Esophagus mucosa (tissue), 1 donor: Measurements from ENCODE around the gene PDSS2. TPM values are rescaled to one million over a fixed set of nuclear protein-coding genes. Genes with fewer than 3 reads are reported as not detected.
"Not testable (repeated sequence)": the region's sequence is repeated elsewhere in the genome, so short reads cannot be mapped to it uniquely, and the experiment has no call there.

ENCODE experiments used
- ATAC-seq: fragments of 200-7000 bp; cut with Tn5 transposase; one replicate; pipeline ENCODE4 v1.9.1; 2020
- total RNA-seq: library from RNA; stranded (reverse); gene quantifications from one replicate; pipeline ENCODE4 v1.2.4, GENCODE V29; 2023
- donor health status: DM: yes; HTN: yes; CAD: no.

Gene PDSS2
- 13.2 TPM for total RNA-seq

DNA sequence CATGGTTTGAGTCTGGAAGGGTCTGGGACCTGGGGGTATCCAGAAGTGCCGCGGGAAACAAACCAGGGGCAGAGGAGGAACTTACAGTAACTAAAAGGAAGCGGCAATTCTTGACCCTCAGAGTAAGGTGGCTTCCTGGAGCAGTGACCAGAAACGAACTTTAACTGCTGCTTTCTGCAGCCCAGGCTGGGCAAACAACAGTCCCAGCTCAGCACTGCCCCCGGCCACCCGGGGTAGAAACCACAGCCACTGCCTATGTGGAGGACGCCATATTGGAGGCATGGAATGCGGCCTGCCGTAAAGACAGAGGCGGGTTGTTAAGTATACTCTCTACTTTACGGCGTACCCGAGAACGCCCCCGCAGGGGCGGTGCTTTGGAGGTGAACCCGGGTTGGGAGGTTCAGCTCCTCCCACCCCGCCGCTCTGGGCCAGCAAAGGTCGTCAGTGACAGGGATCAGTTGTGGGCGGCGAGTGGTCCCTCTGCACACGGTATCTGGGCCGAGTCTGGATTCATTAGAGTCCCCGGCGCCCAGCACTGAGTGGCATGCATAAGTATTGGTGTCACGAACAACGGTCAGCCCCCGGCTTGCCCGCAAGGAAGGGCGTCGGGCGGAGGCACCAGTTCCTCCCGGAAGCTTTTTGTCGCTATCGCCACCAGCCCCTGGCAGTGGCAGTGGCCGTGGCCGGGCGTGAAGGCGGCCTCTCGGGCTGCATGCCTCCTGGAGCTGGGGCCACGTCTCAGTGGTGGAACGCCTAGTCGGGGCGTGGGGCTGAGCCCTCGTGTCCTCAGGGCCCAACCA lies at the start of gene PDSS2:
TSS of gene PDSS2 (minus strand) at position 282 of the 800 bp plus-strand sequence. CDS start at position 3, 279 bp downstream.
- ATAC-seq, result peak; percentile 100

- ATAC-seq, result no peak
Measured at GRCh38 chr6:107506145-107506544, 46.8 kb upstream of the PDSS2 start.

GRCh38 chr6:107504270-107505026 lies 45.1 kb upstream of the PDSS2 start:
- no peak for ATAC-seq

DNA sequence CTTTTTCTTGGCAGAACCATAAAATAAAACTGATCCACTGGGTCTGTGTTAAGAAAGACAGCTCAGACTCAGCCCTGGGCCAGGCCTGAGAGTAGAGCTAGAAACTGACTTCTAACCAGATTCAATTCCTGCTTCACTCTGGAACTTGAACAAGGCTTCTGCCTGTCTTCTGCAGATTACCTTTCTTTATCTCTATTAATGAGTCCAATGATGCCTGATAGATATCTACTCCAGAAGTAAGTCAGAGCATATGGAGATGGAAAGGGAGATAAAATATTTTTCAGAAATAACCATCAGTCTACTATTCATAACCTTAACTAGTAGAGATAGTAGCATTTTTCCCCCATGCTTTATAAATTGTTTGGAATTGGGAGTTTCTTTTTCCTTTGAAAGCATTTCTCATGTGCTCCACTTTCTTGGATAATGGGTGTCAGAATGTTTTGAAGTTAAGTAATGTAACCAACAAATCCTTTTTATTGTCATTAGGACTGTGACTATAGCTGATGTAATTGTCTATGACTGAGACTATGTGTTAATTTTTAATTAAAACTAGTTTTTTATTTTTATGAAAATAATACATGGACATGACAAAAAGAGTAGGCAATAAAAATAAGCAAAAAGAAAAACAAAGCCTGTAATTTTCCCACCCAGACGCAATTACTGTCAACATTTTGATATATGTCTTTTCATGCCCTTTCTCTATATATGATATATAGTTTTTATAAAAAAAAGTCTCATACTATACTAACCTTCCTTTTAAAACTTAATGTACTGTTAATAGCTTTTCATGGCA lies 37.7 kb upstream of the PDSS2 start:
- ATAC-seq, result no peak

DNA sequence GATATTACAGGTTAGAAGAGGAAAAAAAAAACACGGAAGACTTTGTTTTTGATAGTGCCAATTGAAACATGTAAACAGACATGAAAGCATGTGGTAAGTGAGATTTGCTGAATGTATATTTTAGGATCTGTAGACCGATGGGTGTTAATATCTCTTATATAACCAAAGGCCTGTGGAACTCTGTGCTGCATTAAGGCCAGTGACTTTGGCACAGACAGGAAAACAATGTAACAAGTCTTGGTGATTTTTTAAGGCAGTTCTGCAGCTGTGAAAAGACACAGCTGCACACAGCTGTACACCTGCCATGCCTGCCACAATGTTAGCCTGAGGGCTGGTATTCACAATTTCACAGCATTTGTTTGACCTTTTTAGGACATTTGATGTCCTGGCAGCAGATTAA lies 36.6 kb upstream of the PDSS2 start:
- ATAC-seq, result no peak

DNA sequence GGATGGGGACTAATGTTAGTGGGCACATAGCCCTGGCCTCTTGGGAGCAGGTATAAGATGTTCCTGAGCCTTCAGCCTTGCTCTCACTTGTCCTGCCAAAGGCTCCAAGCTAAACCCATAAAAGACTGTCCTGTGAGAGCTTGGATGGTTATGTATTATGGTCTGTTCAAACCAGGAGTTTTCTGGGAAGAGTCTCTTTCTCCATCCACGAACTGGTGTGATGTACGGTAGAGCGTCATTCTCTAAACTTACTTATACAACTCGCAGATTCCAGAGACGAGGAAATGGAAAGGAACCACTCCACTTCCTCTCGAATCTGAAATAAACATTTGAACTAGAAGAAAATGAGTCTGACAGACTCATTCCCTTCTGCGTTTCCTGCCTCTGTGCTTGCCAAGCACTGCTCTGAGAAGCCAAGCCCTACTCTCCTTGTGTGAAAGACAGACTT lies 35.9 kb upstream of the PDSS2 start:
- ATAC-seq, result no peak

GRCh38 chr6:107493158-107494057 lies 34.0 kb upstream of the PDSS2 start:
- no peak for ATAC-seq

- no peak for ATAC-seq
Measured at GRCh38 chr6:107491760-107492660, 32.6 kb upstream of the PDSS2 start.

DNA sequence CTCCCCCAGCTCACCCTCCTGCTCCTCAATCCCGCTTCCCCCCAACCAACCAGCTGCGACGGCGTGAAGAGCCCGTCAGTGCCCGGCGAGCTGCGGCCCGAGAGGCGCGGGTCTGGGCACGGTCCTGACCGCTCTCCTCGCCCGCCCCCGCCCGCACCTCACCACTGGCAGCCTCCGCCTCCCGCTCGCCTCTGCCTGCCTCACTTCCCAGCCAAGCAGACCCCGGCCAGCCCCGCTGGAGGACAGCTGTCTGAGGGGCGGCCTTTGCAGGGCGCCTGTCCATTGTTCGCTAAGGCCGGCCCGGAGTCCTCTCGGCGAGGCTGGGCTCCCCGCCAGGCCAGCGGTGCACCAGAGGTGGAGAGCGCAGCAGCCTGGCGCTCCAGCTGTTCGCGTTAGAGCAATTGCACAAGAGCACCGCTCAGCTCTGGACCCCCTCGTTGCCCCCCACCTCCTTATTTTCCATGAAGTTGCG lies 31.8 kb upstream of the PDSS2 start:
- ATAC-seq, result no peak

DNA sequence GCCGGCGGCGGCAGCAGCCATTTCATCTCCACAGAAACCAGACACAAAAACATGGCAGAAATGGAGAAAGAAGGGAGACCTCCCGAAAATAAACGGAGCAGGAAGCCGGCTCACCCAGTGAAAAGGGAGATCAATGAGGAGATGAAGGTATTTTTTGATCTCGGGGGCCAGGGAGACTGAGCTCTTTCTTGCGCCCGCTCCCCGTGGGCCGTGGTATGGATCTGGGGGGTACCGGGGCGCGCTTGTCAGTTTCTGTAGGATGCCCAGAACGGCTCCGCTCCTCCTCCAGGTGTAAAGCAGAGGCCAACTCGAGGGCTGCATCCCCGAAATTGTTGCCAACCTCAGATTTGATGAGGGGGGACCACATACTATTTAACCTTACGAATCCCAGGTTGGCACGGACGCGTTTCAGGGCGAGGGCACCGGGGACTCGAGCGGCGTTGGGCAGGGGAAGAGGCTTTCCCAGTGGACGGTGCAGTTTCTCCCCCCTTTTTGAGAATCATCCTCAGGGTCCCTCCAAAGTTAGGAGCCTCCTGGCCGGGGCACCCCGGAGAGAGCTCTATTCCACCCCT lies 31.3 kb upstream of the PDSS2 start:
- ATAC-seq, result no peak

DNA sequence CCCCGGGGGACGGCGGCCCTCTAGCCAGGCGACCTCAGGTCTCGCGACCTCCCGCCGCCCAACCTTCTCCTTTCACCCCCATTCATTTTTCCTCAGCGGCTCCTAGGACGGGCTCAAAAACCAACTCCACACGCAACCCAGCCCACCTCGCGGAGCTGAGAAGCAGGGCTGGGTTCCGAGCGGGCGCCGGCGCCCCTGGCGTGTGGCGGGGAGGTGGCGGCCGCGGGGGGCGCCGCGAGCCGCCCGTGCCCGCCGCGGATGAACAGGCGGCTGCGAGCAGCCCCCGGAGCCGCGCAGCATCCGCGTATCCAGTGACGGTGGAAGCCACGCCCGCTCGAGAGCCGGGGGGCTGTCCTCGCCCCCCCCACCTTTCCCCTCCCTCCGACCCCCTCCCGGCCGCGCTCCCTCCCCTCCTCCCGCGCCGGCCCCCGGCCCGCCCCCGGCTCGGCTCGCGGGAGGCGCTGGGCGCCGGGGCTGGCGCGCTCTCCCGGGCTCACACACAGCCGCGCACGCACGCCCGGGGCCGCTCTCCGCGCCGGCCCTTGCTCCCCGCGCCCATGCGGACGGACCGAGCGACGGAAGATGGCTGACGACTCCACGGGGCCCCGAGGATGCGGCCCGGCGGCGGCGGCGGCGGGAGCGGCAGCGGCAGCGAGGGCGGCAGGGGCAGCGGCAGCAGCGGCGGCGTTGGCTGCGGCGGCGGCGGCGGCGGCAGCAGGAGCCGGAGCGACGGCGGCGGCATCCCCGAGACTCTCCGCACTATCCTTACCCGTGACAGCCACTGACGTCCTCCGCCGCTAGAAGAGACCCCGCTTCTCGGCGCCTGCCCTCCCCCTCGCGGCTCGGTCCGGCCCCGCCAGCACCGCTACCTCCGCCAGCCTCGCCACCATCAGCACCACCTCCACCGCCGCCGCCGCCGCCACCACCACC lies 30.5 kb upstream of the PDSS2 start, which contains the start of gene SOBP:
TSS of gene SOBP (plus strand) at position 482 of the 930 bp plus-strand sequence. CDS start 500 bp downstream, outside the sequence.
- peak; percentile 35 for ATAC-seq

GRCh38 chr6:107488875-107489635 lies 29.7 kb upstream of the PDSS2 start:
- peak; percentile 34 for ATAC-seq

GRCh38 chr6:107488174-107488874 lies 29.0 kb upstream of the PDSS2 start:
- no peak for ATAC-seq

- no peak for ATAC-seq
Measured at GRCh38 chr6:107485157-107485556, 25.8 kb upstream of the PDSS2 start.

GRCh38 chr6:107479089-107479690 lies 19.8 kb upstream of the PDSS2 start:
- ATAC-seq, result no peak

GRCh38 chr6:107475826-107476225 lies 16.5 kb upstream of the PDSS2 start:
- ATAC-seq, result not testable (repeated sequence)

GRCh38 chr6:107475360-107475759 lies 16.0 kb upstream of the PDSS2 start:
- ATAC-seq, result not testable (repeated sequence)
